ENCODE measurements around the gene E2F2. TPM values are rescaled to one million over a fixed set of nuclear protein-coding genes. Genes with fewer than 3 reads are reported as not detected.
A peak's percentile ranks its signal among the peaks of the same experiment; 100 is the strongest.

The E2F2 gene
- total and polyA plus RNA-seq, 2 experiments from 2014 or later, result 0.85 to 1.2 TPM

- H3K27ac ChIP-seq, result peak overlapping the region; percentile 86
- peaks cover 4% of the 10 kb centered on the region for H4K20me1 ChIP-seq (ENCODE audit: insufficient read depth, poor library complexity, severe bottlenecking)
- peak overlapping the region; percentile 80 for H3K4me3 ChIP-seq
- peak overlapping the region; percentile 86 for H3K4me2 ChIP-seq
- no peaks in the 10 kb centered on the region for H3K36me3 ChIP-seq (replicated peaks; ENCODE audit: insufficient read depth, low read depth)
- H3K4me1 ChIP-seq (ENCODE audit: insufficient read depth), result peaks cover 12% of the 10 kb centered on the region
- H3K9me3 ChIP-seq (ENCODE audit: low read depth), result no peaks in the 10 kb centered on the region
- TF ChIP-seq EZH2 (IDR thresholded peaks at IDR 0.05; ENCODE audit: borderline replicate concordance), result no peak
- H2AFZ ChIP-seq, result peak overlapping the region; percentile 27
- H3K27me3 ChIP-seq, result no peaks in the 10 kb centered on the region
- H3K9me2 ChIP-seq (replicated peaks; ENCODE audit: insufficient read depth), result no peaks in the 10 kb centered on the region
- peaks cover 37% of the 10 kb centered on the region for H3K79me2 ChIP-seq
- peak; percentile 97 for DNase-seq (ENCODE audit: low spot score)
- 24% methylated on average over 10 of the region's 54 CpGs for WGBS (ENCODE audit: low lambda C conversion rate, missing lambda C conversion rate)
Measured at GRCh38 chr1:23484253-23485001, 46.6 kb downstream of the E2F2 start.

GRCh38 chr1:23483321-23484252 lies 47.4 kb downstream of the E2F2 start, which contains the start of gene ASAP3:
Gene ASAP3, minus strand, starts transcription at chr1:23484179. Its CDS starts 46 bp downstream, at chr1:23484133.
- Histone ChIP-seq H3K9me3 (ENCODE audit: low read depth) (no peaks in the 10 kb centered on the region), H3K4me3 (peak within 1 kb of the TSS; percentile 80), H2AFZ (peak within 1 kb of the TSS; percentile 90), H3K4me1 (ENCODE audit: insufficient read depth) (peaks cover 15% of the 10 kb centered on the region), H3K4me2 (peak within 1 kb of the TSS; percentile 86), H3K9me2 (replicated peaks; ENCODE audit: insufficient read depth) (no peaks in the 10 kb centered on the region), H4K20me1 (ENCODE audit: insufficient read depth, poor library complexity, severe bottlenecking) (peaks cover 4% of the 10 kb centered on the region), H3K36me3 (replicated peaks; ENCODE audit: insufficient read depth, low read depth) (no peaks in the 10 kb centered on the region), H3K79me2 (peaks cover 41% of the 10 kb centered on the region), H3K27me3 (no peaks in the 10 kb centered on the region), H3K27ac (peak within 1 kb of the TSS; percentile 86)
- 3% methylated on average over 25 of the region's 84 CpGs for WGBS (ENCODE audit: low lambda C conversion rate, missing lambda C conversion rate)
- peak; percentile 29 for TF ChIP-seq CTCF (IDR thresholded peaks at IDR 0.05; ENCODE audit: poor library complexity)
- no peak for TF ChIP-seq EZH2phosphoT487 (IDR thresholded peaks at IDR 0.05; ENCODE audit: low read depth, severe bottlenecking, unreplicated experiment)
- DNase-seq (ENCODE audit: low spot score), result peak; percentile 66

GRCh38 chr1:23481904-23482303 lies 49.1 kb downstream of the E2F2 start:
- WGBS (ENCODE audit: low lambda C conversion rate, missing lambda C conversion rate), result 98% methylated on average over 6 of the region's 6 CpGs
- no peak overlapping the region for H3K27ac ChIP-seq
- no peaks in the 10 kb centered on the region for H3K27me3 ChIP-seq

GRCh38 chr1:23481026-23481597 lies 49.9 kb downstream of the E2F2 start:
- peaks cover 63% of the 10 kb centered on the region for H3K79me2 ChIP-seq
- H3K27me3 ChIP-seq, result no peaks in the 10 kb centered on the region
- H3K4me3 ChIP-seq, result no peak overlapping the region
- no peak overlapping the region for H2AFZ ChIP-seq
- 89% methylated on average over 7 of the region's 7 CpGs for WGBS (ENCODE audit: low lambda C conversion rate, missing lambda C conversion rate)
- peak overlapping the region; percentile 86 for H3K4me2 ChIP-seq
- H3K4me1 ChIP-seq (ENCODE audit: insufficient read depth), result peaks cover 15% of the 10 kb centered on the region
- no peaks in the 10 kb centered on the region for H3K36me3 ChIP-seq (replicated peaks; ENCODE audit: insufficient read depth, low read depth)
- no peak overlapping the region for H3K27ac ChIP-seq
- H3K9me3 ChIP-seq (ENCODE audit: low read depth), result no peaks in the 10 kb centered on the region
- no peaks in the 10 kb centered on the region for H3K9me2 ChIP-seq (replicated peaks; ENCODE audit: insufficient read depth)
- peaks cover 11% of the 10 kb centered on the region for H4K20me1 ChIP-seq (ENCODE audit: insufficient read depth, poor library complexity, severe bottlenecking)
- TF ChIP-seq EZH2phosphoT487 (IDR thresholded peaks at IDR 0.05; ENCODE audit: low read depth, severe bottlenecking, unreplicated experiment), result no peak
- no peak for TF ChIP-seq EZH2 (IDR thresholded peaks at IDR 0.05; ENCODE audit: borderline replicate concordance)
- TF ChIP-seq CTCF (IDR thresholded peaks at IDR 0.05; ENCODE audit: poor library complexity), result no peak
- DNase-seq (ENCODE audit: low spot score), result no peak

More at GRCh38 chr1:23481904-23482303, 49.1 kb downstream of the E2F2 start:
- Histone ChIP-seq H2AFZ (no peak overlapping the region), H4K20me1 (ENCODE audit: insufficient read depth, poor library complexity, severe bottlenecking) (peaks cover 4% of the 10 kb centered on the region), H3K36me3 (replicated peaks; ENCODE audit: insufficient read depth, low read depth) (no peaks in the 10 kb centered on the region), H3K4me2 (peak overlapping the region; percentile 86), H3K9me3 (ENCODE audit: low read depth) (no peaks in the 10 kb centered on the region), H3K79me2 (peaks cover 55% of the 10 kb centered on the region), H3K9me2 (replicated peaks; ENCODE audit: insufficient read depth) (no peaks in the 10 kb centered on the region), H3K4me3 (no peak overlapping the region), H3K4me1 (ENCODE audit: insufficient read depth) (peaks cover 15% of the 10 kb centered on the region)
- TF ChIP-seq EZH2 (IDR thresholded peaks at IDR 0.05; ENCODE audit: borderline replicate concordance), result no peak
- no peak for DNase-seq (ENCODE audit: low spot score)
